ENCODE data around the gene C17orf50. TPM values are rescaled to one million over a fixed set of nuclear protein-coding genes. Genes with fewer than 3 reads are reported as not detected.

The C17orf50 gene
- total RNA-seq, 1 experiment from 2014 or later, result not detected

GRCh38 chr17:35809855-35810461 is 49.3 kb downstream of the C17orf50 start:
- BruUV-seq (replicated peaks), result no TSS peak
- POLR2A ChIA-PET, result interaction anchor here (0.7 to 10.7 kb wide), 17 partner anchors 8 to 736 kb away, joined by 3 to 489 read pairs (median 9); partner anchors contain the start of genes AP2B1, MMP28 and PEX12
- no peaks in the 10 kb centered on the region for H3K9me3 Mint-ChIP-seq (ENCODE audit: unreplicated experiment)
- peaks cover 31% of the 10 kb centered on the region for H3K36me3 Mint-ChIP-seq (ENCODE audit: insufficient read depth, unreplicated experiment)
- CTCF ChIA-PET, result interaction anchor here (0.8 to 10.8 kb wide), 6 partner anchors 10 to 42 kb away, joined by 3 to 684 read pairs (median 5); partner anchors contain the start of genes C17orf50 and MMP28
- no peak for TF ChIP-seq CTCF (IDR thresholded peaks at IDR 0.05; ENCODE audit: unreplicated experiment)
- H3K4me3 Mint-ChIP-seq (ENCODE audit: unreplicated experiment), result peak overlapping the region; percentile 92
- H3K27ac Mint-ChIP-seq (ENCODE audit: low read depth, unreplicated experiment), result peak overlapping the region; percentile 89
- no peaks in the 10 kb centered on the region for H3K27me3 Mint-ChIP-seq (ENCODE audit: insufficient read depth, unreplicated experiment)
- H3K4me1 Mint-ChIP-seq (ENCODE audit: insufficient read depth, unreplicated experiment), result peaks cover 26% of the 10 kb centered on the region
- intact Hi-C loops (cut with micrococcal nuclease), result loop anchor here (1.0 to 5.0 kb wide), 2 partner anchors 46 to 198 kb away; no protein-coding TSS in a partner anchor
- no peak for DNase-seq (ENCODE audit: unreplicated experiment)

GRCh38 chr17:35811759-35812158 is 51.1 kb downstream of the C17orf50 start:
- TF ChIP-seq CTCF (IDR thresholded peaks at IDR 0.05; ENCODE audit: unreplicated experiment), result no peak
- H3K36me3 Mint-ChIP-seq (ENCODE audit: insufficient read depth, unreplicated experiment), result peaks cover 42% of the 10 kb centered on the region
- no peak overlapping the region for H3K27ac Mint-ChIP-seq (ENCODE audit: low read depth, unreplicated experiment)
- H3K9me3 Mint-ChIP-seq (ENCODE audit: unreplicated experiment), result no peaks in the 10 kb centered on the region
- DNase-seq (ENCODE audit: unreplicated experiment), result no peak
- H3K27me3 Mint-ChIP-seq (ENCODE audit: insufficient read depth, unreplicated experiment), result no peaks in the 10 kb centered on the region
- intact Hi-C loops (cut with micrococcal nuclease), result no loop called here
- no TSS peak for BruUV-seq (replicated peaks)
- H3K4me3 Mint-ChIP-seq (ENCODE audit: unreplicated experiment), result no peak overlapping the region
- CTCF ChIA-PET, result interaction anchor here (10.8 kb wide), 1 partner anchor 43 kb away, joined by 684 read pairs; the partner anchor contains the start of gene C17orf50
- POLR2A ChIA-PET, result interaction anchor here (0.7 to 10.7 kb wide), 4 partner anchors 7 to 94 kb away, joined by 3 to 489 read pairs (median 86); partner anchors contain the start of gene MMP28
- peaks cover 29% of the 10 kb centered on the region for H3K4me1 Mint-ChIP-seq (ENCODE audit: insufficient read depth, unreplicated experiment)

DNA sequence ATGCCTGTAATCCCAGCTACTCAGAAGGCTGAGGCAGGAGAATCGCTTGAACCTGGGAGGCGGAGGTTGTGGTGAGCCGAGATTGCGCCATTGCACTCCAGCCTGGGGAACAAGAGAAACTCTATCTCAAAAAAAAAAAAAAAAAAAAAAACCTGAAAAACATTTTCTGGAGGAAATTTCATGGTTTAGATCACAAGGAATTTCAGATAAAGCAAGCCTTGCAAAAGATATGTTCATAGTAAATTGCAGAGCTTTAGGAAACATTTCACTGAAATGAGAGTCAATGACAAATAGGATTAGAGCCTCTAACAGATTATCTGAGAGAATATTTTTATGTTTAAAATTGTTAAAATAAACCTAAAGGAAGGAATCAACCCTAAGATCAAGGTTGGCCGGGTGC is 51.8 kb downstream of the C17orf50 start:
- H3K27me3 Mint-ChIP-seq (ENCODE audit: insufficient read depth, unreplicated experiment), result no peaks in the 10 kb centered on the region
- H3K4me1 Mint-ChIP-seq (ENCODE audit: insufficient read depth, unreplicated experiment), result peaks cover 22% of the 10 kb centered on the region
- no peak for TF ChIP-seq CTCF (IDR thresholded peaks at IDR 0.05; ENCODE audit: unreplicated experiment)
- BruUV-seq (replicated peaks), result no TSS peak
- H3K27ac Mint-ChIP-seq (ENCODE audit: low read depth, unreplicated experiment), result no peak overlapping the region
- H3K36me3 Mint-ChIP-seq (ENCODE audit: insufficient read depth, unreplicated experiment), result peaks cover 45% of the 10 kb centered on the region
- DNase-seq (ENCODE audit: unreplicated experiment), result no peak
- no peaks in the 10 kb centered on the region for H3K9me3 Mint-ChIP-seq (ENCODE audit: unreplicated experiment)
- intact Hi-C loops (cut with micrococcal nuclease), result no loop called here
- H3K4me3 Mint-ChIP-seq (ENCODE audit: unreplicated experiment), result no peak overlapping the region
- CTCF ChIA-PET, result interaction anchor here (1.7 to 10.8 kb wide), 2 partner anchors 7 to 44 kb away, joined by 7 to 684 read pairs; partner anchors contain the start of gene C17orf50
- POLR2A ChIA-PET, result interaction anchor here (1.0 to 10.7 kb wide), 4 partner anchors 7 to 36 kb away, joined by 3 to 489 read pairs (median 86); partner anchors contain the start of gene MMP28

Other genes starting within 250 kb of the C17orf50 start
- 0.34 and 0.35 TPM in 2 replicates for gene SLFN12L, start 223.2 kb upstream of the C17orf50 start, total RNA-seq (2022)
- gene SLFN14, start 200.1 kb upstream of the C17orf50 start, total RNA-seq (2022), result not detected in 2 replicates
- 5.8 and 6.8 TPM in 2 replicates for gene PEX12, start 182.3 kb upstream of the C17orf50 start, total RNA-seq (2022)
- 227 and 229 TPM in 2 replicates for gene AP2B1, start 173.6 kb upstream of the C17orf50 start, total RNA-seq (2022)
- 0.09 and 0.10 TPM in 2 replicates for gene RASL10B, start 29.2 kb upstream of the C17orf50 start, total RNA-seq (2022)
- gene GAS2L2, start 7.6 kb upstream of the C17orf50 start, total RNA-seq (2022), result 0.23 and 0.39 TPM in 2 replicates
- 22.3 and 27.4 TPM in 2 replicates for gene MMP28, start 34.8 kb downstream of the C17orf50 start, total RNA-seq (2022)
- gene TAF15, start 48.6 kb downstream of the C17orf50 start, total RNA-seq (2022), result 284 and 337 TPM in 2 replicates
- gene HEATR9, start 108.0 kb downstream of the C17orf50 start, total RNA-seq (2022), result not detected in 2 replicates
- not detected in 2 replicates for gene CCL5, start 119.5 kb downstream of the C17orf50 start, total RNA-seq (2022)
- gene RDM1, start 169.9 kb downstream of the C17orf50 start, total RNA-seq (2022), result 0.44 and 2.6 TPM in 2 replicates
- not detected in 2 replicates for gene LYZL6, start 182.8 kb downstream of the C17orf50 start, total RNA-seq (2022)
- not detected in 2 replicates for gene CCL16, start 220.6 kb downstream of the C17orf50 start, total RNA-seq (2022)
- gene CCL14, start 225.8 kb downstream of the C17orf50 start, total RNA-seq (2022), result not detected in 2 replicates
- gene CCL15, start 240.7 kb downstream of the C17orf50 start, total RNA-seq (2022), result not detected in 2 replicates

All from MCF 10A (cell line).